Measurements from ENCODE around the gene PPP2R5D. TPM values are rescaled to one million over a fixed set of nuclear protein-coding genes. Genes with fewer than 3 reads are reported as not detected.

The PPP2R5D gene
- polyA plus RNA-seq, 3 donors, result 10.3 to 24.9 (median 14.9) TPM

DNA sequence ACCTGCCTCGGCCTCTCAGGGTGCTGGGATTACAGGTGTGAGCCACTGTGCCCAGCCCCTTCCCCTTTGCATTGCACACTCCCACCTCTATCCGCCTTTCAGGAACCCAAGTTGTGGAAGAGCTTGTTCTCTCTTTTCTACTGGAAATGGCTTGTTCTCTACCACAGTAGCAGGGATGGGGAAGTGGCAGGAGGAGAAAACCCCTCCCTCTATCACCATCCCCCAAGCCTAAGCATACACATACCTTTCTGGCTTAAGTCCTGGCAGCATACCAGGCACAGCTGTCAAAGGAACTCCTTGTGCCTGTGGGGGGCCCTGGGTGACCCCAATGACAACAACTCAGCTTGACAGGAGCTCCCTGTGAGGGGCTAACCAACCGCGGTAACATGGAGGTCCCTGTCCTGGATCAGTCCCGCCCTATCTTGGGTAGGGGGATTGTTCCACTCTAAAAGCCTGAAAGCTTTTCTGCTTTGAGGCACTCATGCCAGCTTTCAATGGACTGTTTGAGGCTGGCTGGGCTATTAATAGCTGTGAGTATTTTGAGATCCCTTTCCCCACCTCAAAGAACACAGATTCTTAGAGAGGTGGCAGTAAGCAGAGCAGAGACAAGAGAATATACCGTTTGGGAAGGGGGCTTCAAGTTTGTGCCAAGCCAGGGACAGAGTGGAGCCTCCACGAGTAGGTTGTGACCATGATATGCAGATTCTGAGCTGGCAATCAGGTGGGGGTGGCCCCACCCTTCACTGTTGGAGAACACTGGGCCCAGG lies 32.0 kb downstream of the PPP2R5D start:
- peaks cover 47% of the 10 kb centered on the region for H3K4me1 Mint-ChIP-seq
- H3K27me3 Mint-ChIP-seq (ENCODE audit: low read depth in 3 of 3), result peaks cover 0 to 3% (median 0%) of the 10 kb centered on the region in 3 donors
- peaks cover 36% of the 10 kb centered on the region in 2 donors for H3K36me3 ChIP-seq (replicated peaks in 1 of 2; ENCODE audit: control insufficient read depth in 1 of 2, insufficient read depth in 2 of 2, low read length in 2 of 2)
- no peaks in the 10 kb centered on the region for H3K27me3 ChIP-seq (ENCODE audit: control insufficient read depth in 2 of 2, insufficient read depth in 2 of 2, low read length in 2 of 2)
- no peaks in the 10 kb centered on the region for H3K9me3 ChIP-seq (replicated peaks in 1 of 2; ENCODE audit: control insufficient read depth in 1 of 2, insufficient read depth in 1 of 2, low read length in 2 of 2)
- intact Hi-C loops (cut with micrococcal nuclease), result loop anchor here in 1 of 2 donors (10.0 kb wide), 2 partner anchors 112 to 498 kb away; partner anchors contain the start of genes LRRC73, POLR1C and YIPF3
- H3K4me3 ChIP-seq (replicated peaks in 1 of 3; ENCODE audit: low read depth in 2 of 3, low read length in 3 of 3), result peak overlapping the region in 1 of 3 experiments; percentile 35
- peaks cover 45 to 50% of the 10 kb centered on the region in 2 donors for H3K4me1 ChIP-seq (ENCODE audit: control insufficient read depth in 1 of 2, insufficient read depth in 2 of 2, low read length in 2 of 2)
- H3K9me3 Mint-ChIP-seq, result no peaks in the 10 kb centered on the region
- 91% methylated on average over 2 of the region's 7 CpGs for WGBS (ENCODE audit: insufficient coverage)
- H3K27ac ChIP-seq (ENCODE audit: low read depth in 1 of 2, low read length in 2 of 2), result peak overlapping the region in 1 of 2 donors; percentile 56
- peak overlapping the region in 6 of 7 donors; percentile 51 to 86 (median 80) for H3K27ac Mint-ChIP-seq
- peaks cover 59% of the 10 kb centered on the region for H3K79me2 ChIP-seq (ENCODE audit: insufficient read depth, low read length)
- H2AFZ ChIP-seq (ENCODE audit: insufficient read depth, low read depth, low read length, poor library complexity, severe bottlenecking), result no peak overlapping the region
- TF ChIP-seq, protein P1, sequence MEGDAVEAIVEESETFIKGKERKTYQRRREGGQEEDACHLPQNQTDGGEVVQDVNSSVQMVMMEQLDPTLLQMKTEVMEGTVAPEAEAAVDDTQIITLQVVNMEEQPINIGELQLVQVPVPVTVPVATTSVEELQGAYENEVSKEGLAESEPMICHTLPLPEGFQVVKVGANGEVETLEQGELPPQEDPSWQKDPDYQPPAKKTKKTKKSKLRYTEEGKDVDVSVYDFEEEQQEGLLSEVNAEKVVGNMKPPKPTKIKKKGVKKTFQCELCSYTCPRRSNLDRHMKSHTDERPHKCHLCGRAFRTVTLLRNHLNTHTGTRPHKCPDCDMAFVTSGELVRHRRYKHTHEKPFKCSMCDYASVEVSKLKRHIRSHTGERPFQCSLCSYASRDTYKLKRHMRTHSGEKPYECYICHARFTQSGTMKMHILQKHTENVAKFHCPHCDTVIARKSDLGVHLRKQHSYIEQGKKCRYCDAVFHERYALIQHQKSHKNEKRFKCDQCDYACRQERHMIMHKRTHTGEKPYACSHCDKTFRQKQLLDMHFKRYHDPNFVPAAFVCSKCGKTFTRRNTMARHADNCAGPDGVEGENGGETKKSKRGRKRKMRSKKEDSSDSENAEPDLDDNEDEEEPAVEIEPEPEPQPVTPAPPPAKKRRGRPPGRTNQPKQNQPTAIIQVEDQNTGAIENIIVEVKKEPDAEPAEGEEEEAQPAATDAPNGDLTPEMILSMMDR (IDR thresholded peaks at IDR 0.05), result no peak
- peak overlapping the region; percentile 21 to 77 for H3K4me3 Mint-ChIP-seq
- DNase-seq, result no peak
- peaks cover 35 to 47% of the 10 kb centered on the region in 2 donors for H3K36me3 Mint-ChIP-seq
- H3K4me2 ChIP-seq (replicated peaks; ENCODE audit: extremely low read depth, low read length, poor library complexity, severe bottlenecking), result peak overlapping the region; percentile 96
- H3K9ac ChIP-seq (ENCODE audit: insufficient read depth, low read length, poor library complexity, severe bottlenecking), result no peak overlapping the region
- H4K20me1 ChIP-seq (ENCODE audit: insufficient read depth, low read length), result peaks cover 44% of the 10 kb centered on the region

GRCh38 chr6:43016943-43017334 lies 32.6 kb downstream of the PPP2R5D start:
- Histone ChIP-seq H3K36me3 (replicated peaks in 1 of 2; ENCODE audit: control insufficient read depth in 1 of 2, insufficient read depth in 2 of 2, low read length in 2 of 2) (peaks cover 30 to 31% of the 10 kb centered on the region in 2 donors), H3K27me3 (ENCODE audit: control insufficient read depth in 2 of 2, insufficient read depth in 2 of 2, low read length in 2 of 2) (no peaks in the 10 kb centered on the region), H3K9ac (ENCODE audit: insufficient read depth, low read length, poor library complexity, severe bottlenecking) (no peak overlapping the region), H4K20me1 (ENCODE audit: insufficient read depth, low read length) (peaks cover 47% of the 10 kb centered on the region), H3K4me1 (ENCODE audit: control insufficient read depth in 1 of 2, insufficient read depth in 2 of 2, low read length in 2 of 2) (peaks cover 45 to 51% of the 10 kb centered on the region in 2 donors), H3K4me3 (replicated peaks in 1 of 3; ENCODE audit: low read depth in 2 of 3, low read length in 3 of 3) (no peak overlapping the region), H3K79me2 (ENCODE audit: insufficient read depth, low read length) (peaks cover 61% of the 10 kb centered on the region), H3K27ac (ENCODE audit: low read depth in 1 of 2, low read length in 2 of 2) (peak overlapping the region in 1 of 2 donors; percentile 56), H2AFZ (ENCODE audit: insufficient read depth, low read depth, low read length, poor library complexity, severe bottlenecking) (no peak overlapping the region), H3K9me3 (replicated peaks in 1 of 2; ENCODE audit: control insufficient read depth in 1 of 2, insufficient read depth in 1 of 2, low read length in 2 of 2) (no peaks in the 10 kb centered on the region), H3K4me2 (replicated peaks; ENCODE audit: extremely low read depth, low read length, poor library complexity, severe bottlenecking) (no peak overlapping the region)
- TF ChIP-seq, protein P1 (IDR thresholded peaks at IDR 0.05), result no peak
- H3K9me3 Mint-ChIP-seq, result no peaks in the 10 kb centered on the region
- peaks cover 30 to 41% of the 10 kb centered on the region in 2 donors for H3K36me3 Mint-ChIP-seq
- no peak overlapping the region for H3K4me3 Mint-ChIP-seq
- H3K27me3 Mint-ChIP-seq (ENCODE audit: low read depth in 3 of 3), result peaks cover 0 to 4% (median 0%) of the 10 kb centered on the region in 3 donors
- 98% methylated on average over 12 of the region's 12 CpGs for WGBS (ENCODE audit: insufficient coverage)
- H3K27ac Mint-ChIP-seq, result peak overlapping the region in 1 of 7 donors; percentile 51
- H3K4me1 Mint-ChIP-seq, result peaks cover 49% of the 10 kb centered on the region
- no peak for DNase-seq
- intact Hi-C loops (cut with micrococcal nuclease), result loop anchor here in 1 of 2 donors (10.0 kb wide), 2 partner anchors 112 to 498 kb away; partner anchors contain the start of genes LRRC73, POLR1C and YIPF3

Data from CD14-positive monocyte (primary cell).